ENCODE data around the gene SPTBN4. TPM values are rescaled to one million over a fixed set of nuclear protein-coding genes. Genes with fewer than 3 reads are reported as not detected.
A peak's percentile ranks its signal among the peaks of the same experiment; 100 is the strongest.

SPTBN4 gene
- total RNA-seq, 1 experiment from 2014 or later: 0.63 TPM

GRCh38 chr19:40419780-40420179, 47.0 kb upstream of the SPTBN4 start:
- Mint-ChIP-seq H3K4me1 (ENCODE audit: insufficient read depth, unreplicated experiment) (peaks cover 10% of the 10 kb centered on the region), H3K36me3 (ENCODE audit: insufficient read depth, unreplicated experiment) (peaks cover 16% of the 10 kb centered on the region), H3K27me3 (ENCODE audit: insufficient read depth, unreplicated experiment) (no peaks in the 10 kb centered on the region), H3K27ac (ENCODE audit: low read depth, unreplicated experiment) (no peak overlapping the region), H3K4me3 (ENCODE audit: unreplicated experiment) (peak overlapping the region; percentile 30), H3K9me3 (ENCODE audit: unreplicated experiment) (no peaks in the 10 kb centered on the region)
- ChIA-PET POLR2A (interaction anchor here (1.1 to 5.5 kb wide), 7 partner anchors 14 to 184 kb away, joined by 3 to 125 read pairs (median 20); partner anchors contain the start of genes BLVRB and SERTAD3), CTCF (interaction anchor here (0.7 to 3.2 kb wide), 16 partner anchors 8 to 214 kb away, joined by 3 to 18 read pairs (median 7); partner anchors contain the start of genes BLVRB, LTBP4 and SERTAD3)
- intact Hi-C loops (cut with micrococcal nuclease): loop anchor here (1.0 to 2.0 kb wide), 4 partner anchors 24 to 114 kb away; no protein-coding TSS in a partner anchor
- TF ChIP-seq, protein P1, sequence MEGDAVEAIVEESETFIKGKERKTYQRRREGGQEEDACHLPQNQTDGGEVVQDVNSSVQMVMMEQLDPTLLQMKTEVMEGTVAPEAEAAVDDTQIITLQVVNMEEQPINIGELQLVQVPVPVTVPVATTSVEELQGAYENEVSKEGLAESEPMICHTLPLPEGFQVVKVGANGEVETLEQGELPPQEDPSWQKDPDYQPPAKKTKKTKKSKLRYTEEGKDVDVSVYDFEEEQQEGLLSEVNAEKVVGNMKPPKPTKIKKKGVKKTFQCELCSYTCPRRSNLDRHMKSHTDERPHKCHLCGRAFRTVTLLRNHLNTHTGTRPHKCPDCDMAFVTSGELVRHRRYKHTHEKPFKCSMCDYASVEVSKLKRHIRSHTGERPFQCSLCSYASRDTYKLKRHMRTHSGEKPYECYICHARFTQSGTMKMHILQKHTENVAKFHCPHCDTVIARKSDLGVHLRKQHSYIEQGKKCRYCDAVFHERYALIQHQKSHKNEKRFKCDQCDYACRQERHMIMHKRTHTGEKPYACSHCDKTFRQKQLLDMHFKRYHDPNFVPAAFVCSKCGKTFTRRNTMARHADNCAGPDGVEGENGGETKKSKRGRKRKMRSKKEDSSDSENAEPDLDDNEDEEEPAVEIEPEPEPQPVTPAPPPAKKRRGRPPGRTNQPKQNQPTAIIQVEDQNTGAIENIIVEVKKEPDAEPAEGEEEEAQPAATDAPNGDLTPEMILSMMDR (IDR thresholded peaks at IDR 0.05; ENCODE audit: unreplicated experiment): no peak
- no peak for DNase-seq (ENCODE audit: unreplicated experiment)
- no TSS peak for BruUV-seq (replicated peaks)

DNA sequence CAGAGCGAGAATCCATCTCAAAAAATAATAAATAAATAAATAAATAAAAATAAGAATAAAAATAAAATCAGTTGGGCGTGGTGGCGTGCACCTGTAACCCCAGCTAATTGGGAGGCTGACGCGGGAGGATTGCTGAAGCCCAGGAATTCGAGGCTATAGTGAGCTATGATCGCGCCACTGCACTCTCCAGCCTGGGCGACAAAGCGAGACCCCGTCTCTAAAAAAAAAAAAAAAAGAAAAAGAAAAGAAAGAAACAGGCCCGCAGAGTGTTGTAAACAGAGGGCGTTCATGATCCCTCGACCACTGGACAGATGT, 46.4 kb upstream of the SPTBN4 start:
- BruUV-seq (replicated peaks): no TSS peak
- peaks cover 6% of the 10 kb centered on the region for H3K4me1 Mint-ChIP-seq (ENCODE audit: insufficient read depth, unreplicated experiment)
- ChIA-PET CTCF (interaction anchor here (0.6 to 3.2 kb wide), 26 partner anchors 9 to 319 kb away, joined by 3 to 18 read pairs (median 4); partner anchors contain the start of genes BLVRB, LTBP4, SERTAD3 and SPTBN4), POLR2A (interaction anchor here (0.6 to 5.5 kb wide), 16 partner anchors 8 to 330 kb away, joined by 3 to 125 read pairs (median 6); partner anchors contain the start of genes ACTMAP, BLVRB, C19orf47 and PLD3)
- peak overlapping the region; percentile 96 for H3K27ac Mint-ChIP-seq (ENCODE audit: low read depth, unreplicated experiment)
- peaks cover 16% of the 10 kb centered on the region for H3K36me3 Mint-ChIP-seq (ENCODE audit: insufficient read depth, unreplicated experiment)
- no peaks in the 10 kb centered on the region for H3K9me3 Mint-ChIP-seq (ENCODE audit: unreplicated experiment)
- intact Hi-C loops (cut with micrococcal nuclease): loop anchor here (1.0 to 2.0 kb wide), 4 partner anchors 23 to 115 kb away; no protein-coding TSS in a partner anchor
- TF ChIP-seq, protein P1 (IDR thresholded peaks at IDR 0.05; ENCODE audit: unreplicated experiment): no peak
- no peak for DNase-seq (ENCODE audit: unreplicated experiment)
- H3K4me3 Mint-ChIP-seq (ENCODE audit: unreplicated experiment): peak overlapping the region; percentile 86
- no peaks in the 10 kb centered on the region for H3K27me3 Mint-ChIP-seq (ENCODE audit: insufficient read depth, unreplicated experiment)

- intact Hi-C loops (cut with micrococcal nuclease): loop anchor here (1.0 to 2.0 kb wide), 4 partner anchors 22 to 116 kb away; no protein-coding TSS in a partner anchor
- peaks cover 6% of the 10 kb centered on the region for H3K4me1 Mint-ChIP-seq (ENCODE audit: insufficient read depth, unreplicated experiment)
- peak overlapping the region; percentile 86 for H3K4me3 Mint-ChIP-seq (ENCODE audit: unreplicated experiment)
- H3K27ac Mint-ChIP-seq (ENCODE audit: low read depth, unreplicated experiment): peak overlapping the region; percentile 96
- TSS peak; percentile 78 for BruUV-seq (replicated peaks)
- TF ChIP-seq, protein P1 (IDR thresholded peaks at IDR 0.05; ENCODE audit: unreplicated experiment): peak; percentile 96
- no peaks in the 10 kb centered on the region for H3K27me3 Mint-ChIP-seq (ENCODE audit: insufficient read depth, unreplicated experiment)
- DNase-seq (ENCODE audit: unreplicated experiment): peak; percentile 96
- CTCF ChIA-PET: interaction anchor here (0.6 to 3.2 kb wide), 28 partner anchors 8 to 318 kb away, joined by 3 to 18 read pairs (median 4); partner anchors contain the start of genes BLVRB, LTBP4, SERTAD3 and SPTBN4
- no peaks in the 10 kb centered on the region for H3K9me3 Mint-ChIP-seq (ENCODE audit: unreplicated experiment)
- H3K36me3 Mint-ChIP-seq (ENCODE audit: insufficient read depth, unreplicated experiment): peaks cover 22% of the 10 kb centered on the region
- POLR2A ChIA-PET: interaction anchor here (0.6 to 5.5 kb wide), 19 partner anchors 9 to 943 kb away, joined by 3 to 125 read pairs (median 4); partner anchors contain the start of genes ACTMAP, B9D2, BLVRB and C19orf47
Observed at GRCh38 chr19:40420766-40421765, 45.7 kb upstream of the SPTBN4 start.
